HG03064 (cell line): ENCODE data around the gene P2RY6.
"Not testable (repeated sequence)": the region's sequence is repeated elsewhere in the genome, so short reads cannot be mapped to it uniquely, and the experiment has no call there.

Experiments
- ATAC-seq: cut with Tn5 transposase; IDR thresholded peaks from one replicate; pipeline ENCODE4 v1.9.1; 2021; ENCODE audit warnings: low read depth; ENCODE audit not compliant: unreplicated experiment

P2RY6 gene

GRCh38 chr11:73258104-73259035 is 13.8 kb upstream of the P2RY6 start:
- no peak for ATAC-seq

- no peak for ATAC-seq
Measured at GRCh38 chr11:73259406-73260126, 12.6 kb upstream of the P2RY6 start.

- no peak for ATAC-seq
Measured at GRCh38 chr11:73260127-73260457, 12.0 kb upstream of the P2RY6 start.

- ATAC-seq = no peak
Measured at GRCh38 chr11:73262851-73263495, 9.2 kb upstream of the P2RY6 start.

- no peak for ATAC-seq
Measured at GRCh38 chr11:73263640-73264039, 8.5 kb upstream of the P2RY6 start.

- ATAC-seq = no peak
Measured at GRCh38 chr11:73265278-73265810, 6.8 kb upstream of the P2RY6 start.

GRCh38 chr11:73265853-73266645 is 6.1 kb upstream of the P2RY6 start:
- ATAC-seq = no peak

- ATAC-seq = no peak
Measured at GRCh38 chr11:73266646-73267020, 5.5 kb upstream of the P2RY6 start.

GRCh38 chr11:73267122-73267846 is 4.9 kb upstream of the P2RY6 start:
- ATAC-seq = no peak

GRCh38 chr11:73267906-73268540 is 4.1 kb upstream of the P2RY6 start:
- ATAC-seq = no peak

- ATAC-seq = no peak
Measured at GRCh38 chr11:73268671-73269271, 3.4 kb upstream of the P2RY6 start.

- no peak for ATAC-seq
Measured at GRCh38 chr11:73269459-73270015, 2.6 kb upstream of the P2RY6 start.

- ATAC-seq = no peak
Measured at GRCh38 chr11:73270016-73270854, 1.9 kb upstream of the P2RY6 start.

GRCh38 chr11:73270855-73271477 is 1.2 kb upstream of the P2RY6 start:
- ATAC-seq = no peak

- ATAC-seq = not testable (repeated sequence)
Measured at GRCh38 chr11:73271478-73271865, 666 bp upstream of the P2RY6 start.

- no peak for ATAC-seq
Measured at GRCh38 chr11:73272680-73273038, 521 bp downstream of the P2RY6 start.

GRCh38 chr11:73273222-73273895 is 1.2 kb downstream of the P2RY6 start:
- ATAC-seq = no peak
